HEK293 (cell line): Measurements from ENCODE around the gene TK1.

Source experiments
- GLIS1 ChIP-seq: fragments of 450-650 bp; formaldehyde crosslinking; IDR thresholded peaks from 2 replicates; pipeline ENCODE4 v1.5.1; 2016; ENCODE audit warnings: missing biosample characterization, missing genetic modification characterization
- GLIS2 ChIP-seq: fragments of 450-650 bp; formaldehyde crosslinking; IDR thresholded peaks from 2 replicates; pipeline ENCODE4 v1.5.1; 2016; ENCODE audit warnings: missing biosample characterization, missing genetic modification characterization
- IKZF3 ChIP-seq: fragments of 450-650 bp; IDR thresholded peaks from 2 replicates; pipeline ENCODE4 v1.5.0; 2018; ENCODE audit warnings: missing biosample characterization, mild to moderate bottlenecking, missing genetic modification characterization, moderate library complexity
- KLF17 ChIP-seq: fragments of 450-650 bp; formaldehyde crosslinking; IDR thresholded peaks from 2 replicates; pipeline ENCODE4 v1.5.1; 2016; ENCODE audit warnings: missing biosample characterization, missing genetic modification characterization
- KLF8 ChIP-seq: fragments of 450-650 bp; formaldehyde crosslinking; IDR thresholded peaks from 2 replicates; pipeline ENCODE4 v1.5.1; 2016; ENCODE audit warnings: missing biosample characterization, missing genetic modification characterization
- OSR2 ChIP-seq: fragments of 450-650 bp; formaldehyde crosslinking; IDR thresholded peaks from 2 replicates; pipeline ENCODE4 v1.5.1; 2016; ENCODE audit warnings: missing biosample characterization, missing genetic modification characterization
- PRDM10 ChIP-seq: fragments of 450-650 bp; formaldehyde crosslinking; IDR thresholded peaks from 2 replicates; pipeline ENCODE4 v1.5.1; 2016; ENCODE audit warnings: missing biosample characterization, missing genetic modification characterization
- SCRT2 ChIP-seq: fragments of 450-650 bp; formaldehyde crosslinking; IDR thresholded peaks from 2 replicates; pipeline ENCODE4 v1.5.1; 2016; ENCODE audit warnings: missing biosample characterization, missing genetic modification characterization
- SP2 ChIP-seq: fragments of 450-650 bp; formaldehyde crosslinking; IDR thresholded peaks from 2 replicates; pipeline ENCODE4 v1.5.1; 2016; ENCODE audit warnings: missing biosample characterization, missing genetic modification characterization
- SP3 ChIP-seq: fragments of 450-650 bp; formaldehyde crosslinking; IDR thresholded peaks from 2 replicates; pipeline ENCODE4 v1.5.1; 2016; ENCODE audit warnings: missing biosample characterization, missing genetic modification characterization
- ZBTB17 ChIP-seq: fragments of 450-650 bp; formaldehyde crosslinking; IDR thresholded peaks from 2 replicates; pipeline ENCODE4 v1.5.1; 2016; ENCODE audit warnings: missing biosample characterization, missing genetic modification characterization
- ZBTB20 ChIP-seq: fragments of 450-650 bp; formaldehyde crosslinking; IDR thresholded peaks from 2 replicates; pipeline ENCODE4 v1.5.1; 2016; ENCODE audit warnings: missing biosample characterization, missing genetic modification characterization
- ZBTB26 ChIP-seq: fragments of 450-650 bp; formaldehyde crosslinking; optimal IDR thresholded peaks from 2 replicates; pipeline ENCODE3; 2016; ENCODE audit warnings: missing biosample characterization, mild to moderate bottlenecking, missing genetic modification characterization
- ZFP37 ChIP-seq: fragments of 450-650 bp; formaldehyde crosslinking; IDR thresholded peaks from 2 replicates; pipeline ENCODE4 v1.5.1; 2016; ENCODE audit warnings: missing biosample characterization, missing genetic modification characterization
- ZFP41 ChIP-seq: fragments of 450-650 bp; formaldehyde crosslinking; IDR thresholded peaks from 2 replicates; pipeline ENCODE4 v1.5.1; 2016; ENCODE audit warnings: missing biosample characterization, missing genetic modification characterization, borderline replicate concordance
- ZIC2 ChIP-seq: fragments of 450-650 bp; formaldehyde crosslinking; IDR thresholded peaks from 2 replicates; pipeline ENCODE4 v1.5.1; 2016; ENCODE audit warnings: missing biosample characterization, missing genetic modification characterization
- ZNF324 ChIP-seq: fragments of 450-650 bp; formaldehyde crosslinking; IDR thresholded peaks from 2 replicates; pipeline ENCODE4 v1.5.1; 2016; ENCODE audit warnings: missing biosample characterization, missing genetic modification characterization
- ZNF391 ChIP-seq: fragments of 450-650 bp; formaldehyde crosslinking; IDR thresholded peaks from 2 replicates; pipeline ENCODE4 v1.5.1; 2016; ENCODE audit warnings: low read depth, missing biosample characterization, missing genetic modification characterization, borderline replicate concordance
- ZNF513 ChIP-seq: fragments of 450-650 bp; IDR thresholded peaks from 2 replicates; pipeline ENCODE4 v1.5.1; 2018; ENCODE audit warnings: missing biosample characterization, missing genetic modification characterization
- ZNF776 ChIP-seq: fragments of 450-650 bp; formaldehyde crosslinking; IDR thresholded peaks from 2 replicates; pipeline ENCODE4 v1.5.0; 2017; ENCODE audit warnings: missing biosample characterization, missing genetic modification characterization, borderline replicate concordance

Gene TK1

GRCh38 chr17:78172249-78173051, 14.4 kb downstream of the TK1 start (continued):
- TF ChIP-seq ZBTB20 (tag by site-specific recombination) = peak; percentile 52
- TF ChIP-seq ZBTB17 (tag by site-specific recombination) = peak; percentile 69
- no peak for TF ChIP-seq ZNF776 (tag by site-specific recombination)
- TF ChIP-seq SCRT2 = peak; percentile 46; the same call in 1 of the 2 replicates
- TF ChIP-seq SP3 (tag by site-specific recombination) = peak; percentile 47; the same call in 1 of the 2 replicates
- no peak for TF ChIP-seq ZBTB26 (tag by site-specific recombination)
- peak; percentile 16; the same call in 1 of the 2 replicates for TF ChIP-seq KLF8 (tag by site-specific recombination)
- peak; percentile 67 for TF ChIP-seq GLIS2
- TF ChIP-seq GLIS1 (tag by site-specific recombination) = peak; percentile 91
- no peak for TF ChIP-seq ZNF324 (tag by site-specific recombination)
- TF ChIP-seq OSR2 (tag by site-specific recombination) = peak; percentile 73
- no peak for TF ChIP-seq ZNF391 (tag by site-specific recombination)
- TF ChIP-seq ZFP41 (tag by site-specific recombination) = no peak
- TF ChIP-seq ZNF513 (tag by site-specific recombination) = peak; percentile 20; the same call in 1 of the 2 replicates
- peak; percentile 52 for TF ChIP-seq SP2 (tag by site-specific recombination)
- no peak for TF ChIP-seq ZFP37 (tag by site-specific recombination)
- TF ChIP-seq ZIC2 (tag by site-specific recombination) = peak; percentile 72
- peak; percentile 75 for TF ChIP-seq PRDM10 (tag by site-specific recombination)
- TF ChIP-seq KLF17 = peak; percentile 54; the same call in 1 of the 2 replicates
- TF ChIP-seq IKZF3 (tag by site-specific recombination) = peak; percentile 61; the same call in 1 of the 2 replicates
